HEK293 (cell line): ENCODE data around the gene MBNL2.

ENCODE experiments used
- CTCF ChIA-PET: fragments of 350-600 bp; formaldehyde crosslinking; extraction: SDS; loops from one replicate; lab custom pipeline; 2021; ENCODE audit warnings: antibody characterized with exemption; lab: Yijun Ruan, JAX
- POLR2A ChIA-PET: fragments of 300-600 bp; formaldehyde crosslinking; extraction: SDS; loops from one replicate; lab custom pipeline; 2020; ENCODE audit warnings: antibody characterized with exemption, inconsistent platforms; lab: Yijun Ruan, JAX
- H3K27ac ChIP-seq: fragments of 200-500 bp; sonication (Bioruptor generic); 2 replicates; pipeline ENCODE4 v1.5.1; 2014; ENCODE audit warnings: low read depth, low read length, control low read depth, inconsistent platforms; ENCODE audit errors: extremely low read depth
- H3K36me3 ChIP-seq, 2 experiments: fragments of 200-500 bp in 1 of 2; sonication (Bioruptor generic) in 1 of 2; 1 replicate in 1 of 2; 2 replicates in 1 of 2; pipeline ENCODE4 v1.5.1; 2014 to 2017; ENCODE audit warnings: inconsistent platforms in 2 of 2, low read length in 2 of 2; ENCODE audit not compliant: control insufficient read depth in 2 of 2, insufficient read depth in 1 of 2
- H3K4me1 ChIP-seq: fragments of 200-500 bp; sonication (Bioruptor generic); 2 replicates; pipeline ENCODE4 v1.5.1; 2014; ENCODE audit warnings: mild to moderate bottlenecking, low read length, inconsistent platforms; ENCODE audit not compliant: control insufficient read depth, insufficient read depth
- H3K4me3 ChIP-seq: 2 replicates; pipeline ENCODE4 v1.5.1; 2011; ENCODE audit warnings: low read depth, mild to moderate bottlenecking, control low read depth, low read length, moderate library complexity
- H3K9me3 ChIP-seq: fragments of 200-500 bp; sonication (Bioruptor generic); 2 replicates; pipeline ENCODE4 v1.5.1; 2014; ENCODE audit warnings: low read depth, low read length, inconsistent platforms; ENCODE audit not compliant: control insufficient read depth, insufficient read depth
- BCL11B ChIP-seq: fragments of 450-650 bp; formaldehyde crosslinking; IDR thresholded peaks from 2 replicates; pipeline ENCODE4 v1.5.1; 2016; ENCODE audit warnings: low read depth, missing biosample characterization, missing genetic modification characterization
- HOXC10 ChIP-seq: sonication (generic); formaldehyde crosslinking; IDR thresholded peaks from 2 replicates; pipeline ENCODE4 v1.8.1; 2023; ENCODE audit warnings: mild to moderate bottlenecking, missing genetic modification reagents
- KLF16 ChIP-seq: fragments of 450-650 bp; formaldehyde crosslinking; IDR thresholded peaks from 2 replicates; pipeline ENCODE4 v1.5.1; 2017; ENCODE audit warnings: missing biosample characterization, missing genetic modification characterization
- KLF17 ChIP-seq: fragments of 450-650 bp; formaldehyde crosslinking; IDR thresholded peaks from 2 replicates; pipeline ENCODE4 v1.5.1; 2016; ENCODE audit warnings: missing biosample characterization, missing genetic modification characterization
- MZF1 ChIP-seq: fragments of 450-650 bp; formaldehyde crosslinking; IDR thresholded peaks from 2 replicates; pipeline ENCODE4 v1.5.1; 2017; ENCODE audit warnings: missing biosample characterization, missing genetic modification characterization, borderline replicate concordance
- RBAK ChIP-seq: fragments of 450-650 bp; formaldehyde crosslinking; IDR thresholded peaks from 2 replicates; pipeline ENCODE4 v1.5.1; 2016; ENCODE audit warnings: missing biosample characterization, missing genetic modification characterization
- ZEB2 ChIP-seq: fragments of 450-650 bp; formaldehyde crosslinking; IDR thresholded peaks from 2 replicates; pipeline ENCODE4 v1.5.1; 2016; ENCODE audit warnings: missing biosample characterization, missing genetic modification characterization
- ZNF114 ChIP-seq: fragments of 450-650 bp; formaldehyde crosslinking; IDR thresholded peaks from 2 replicates; pipeline ENCODE4 v1.5.0; 2017; ENCODE audit warnings: missing biosample characterization, missing genetic modification characterization
- ZNF2 ChIP-seq: fragments of 450-650 bp; formaldehyde crosslinking; IDR thresholded peaks from 2 replicates; pipeline ENCODE4 v1.5.1; 2016; ENCODE audit warnings: missing biosample characterization, missing genetic modification characterization
- ZNF280D ChIP-seq: fragments of 450-650 bp; formaldehyde crosslinking; IDR thresholded peaks from 2 replicates; pipeline ENCODE4 v1.5.1; 2016; ENCODE audit warnings: missing biosample characterization, missing genetic modification characterization
- ZNF394 ChIP-seq: fragments of 450-650 bp; formaldehyde crosslinking; IDR thresholded peaks from 2 replicates; pipeline ENCODE4 v1.5.1; 2016; ENCODE audit warnings: missing biosample characterization, missing genetic modification characterization, mild to moderate bottlenecking, moderate library complexity, borderline replicate concordance
- ZNF398 ChIP-seq: fragments of 450-650 bp; formaldehyde crosslinking; IDR thresholded peaks from 2 replicates; pipeline ENCODE4 v1.5.1; 2017; ENCODE audit warnings: missing biosample characterization, missing genetic modification characterization
- ZNF473 ChIP-seq: fragments of 450-650 bp; formaldehyde crosslinking; IDR thresholded peaks from 2 replicates; pipeline ENCODE4 v1.5.1; 2017; ENCODE audit warnings: missing biosample characterization, missing genetic modification characterization
- ZNF521 ChIP-seq: fragments of 450-650 bp; formaldehyde crosslinking; IDR thresholded peaks from 2 replicates; pipeline ENCODE4 v1.5.1; 2017; ENCODE audit warnings: missing biosample characterization, mild to moderate bottlenecking, missing genetic modification characterization
- ZNF658 ChIP-seq: fragments of 450-650 bp; formaldehyde crosslinking; IDR thresholded peaks from 2 replicates; pipeline ENCODE4; 2016; ENCODE audit warnings: missing biosample characterization, missing genetic modification characterization
- ZSCAN16 ChIP-seq: fragments of 450-650 bp; formaldehyde crosslinking; IDR thresholded peaks from 2 replicates; pipeline ENCODE4 v1.5.1; 2016; ENCODE audit warnings: missing biosample characterization, missing genetic modification characterization
- TF ChIP-seq, protein P1 (sequence below): fragments of 450-650 bp; formaldehyde crosslinking; IDR thresholded peaks from 2 replicates; pipeline ENCODE4 v1.5.1; 2016; ENCODE audit warnings: missing biosample characterization, missing genetic modification characterization, low read depth
- TF ChIP-seq, protein P2 (sequence below): fragments of 450-650 bp; formaldehyde crosslinking; IDR thresholded peaks from 2 replicates; pipeline ENCODE4 v1.5.1; 2016; ENCODE audit warnings: missing biosample characterization, missing genetic modification characterization
- TF ChIP-seq, protein P3 (sequence below): fragments of 450-650 bp; formaldehyde crosslinking; IDR thresholded peaks from 2 replicates; pipeline ENCODE4 v1.5.1; 2016; ENCODE audit warnings: missing biosample characterization, missing genetic modification characterization, borderline replicate concordance
- TF ChIP-seq, protein P4 (sequence below): fragments of 450-650 bp; formaldehyde crosslinking; IDR thresholded peaks from 2 replicates; pipeline ENCODE4 v1.5.1; 2016; ENCODE audit warnings: missing biosample characterization, missing genetic modification characterization

Gene MBNL2

GRCh38 chr13:97387485-97387839, 165.3 kb downstream of the MBNL2 start (continued):
- TF ChIP-seq KLF17 (tag by site-specific recombination) (no peak), ZNF114 (tag by site-specific recombination) (no peak), ZNF658 (tag by site-specific recombination) (no peak), ZEB2 (tag by site-specific recombination) (no peak), ZSCAN16 (no peak), RBAK (tag by site-specific recombination) (no peak)
- TF ChIP-seq, protein P1, sequence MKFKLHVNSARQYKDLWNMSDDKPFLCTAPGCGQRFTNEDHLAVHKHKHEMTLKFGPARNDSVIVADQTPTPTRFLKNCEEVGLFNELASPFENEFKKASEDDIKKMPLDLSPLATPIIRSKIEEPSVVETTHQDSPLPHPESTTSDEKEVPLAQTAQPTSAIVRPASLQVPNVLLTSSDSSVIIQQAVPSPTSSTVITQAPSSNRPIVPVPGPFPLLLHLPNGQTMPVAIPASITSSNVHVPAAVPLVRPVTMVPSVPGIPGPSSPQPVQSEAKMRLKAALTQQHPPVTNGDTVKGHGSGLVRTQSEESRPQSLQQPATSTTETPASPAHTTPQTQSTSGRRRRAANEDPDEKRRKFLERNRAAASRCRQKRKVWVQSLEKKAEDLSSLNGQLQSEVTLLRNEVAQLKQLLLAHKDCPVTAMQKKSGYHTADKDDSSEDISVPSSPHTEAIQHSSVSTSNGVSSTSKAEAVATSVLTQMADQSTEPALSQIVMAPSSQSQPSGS (tag by site-specific recombination), result no peak

GRCh38 chr13:97387890-97388289, 165.8 kb downstream of the MBNL2 start:
- Histone ChIP-seq H3K36me3 (no peaks in the 10 kb centered on the region), H3K9me3 (no peaks in the 10 kb centered on the region), H3K27ac (no peak overlapping the region), H3K4me1 (no peaks in the 10 kb centered on the region), H3K4me3 (no peak overlapping the region)
- ChIA-PET POLR2A (no interaction called here), CTCF (interaction anchor here (0.9 kb wide), 1 partner anchor 16 kb away, joined by 3 read pairs; no protein-coding TSS in a partner anchor)
- TF ChIP-seq HOXC10 (CRISPR knock-in tag) (no peak), ZNF2 (tag by site-specific recombination) (no peak), KLF16 (tag by site-specific recombination) (no peak), ZNF394 (no peak), ZNF473 (tag by site-specific recombination) (no peak), ZNF398 (tag by site-specific recombination) (no peak), ZNF521 (tag by site-specific recombination) (no peak), BCL11B (tag by site-specific recombination) (no peak), ZNF280D (tag by site-specific recombination) (no peak), ZNF658 (tag by site-specific recombination) (no peak), MZF1 (no peak)
- TF ChIP-seq, protein P2, sequence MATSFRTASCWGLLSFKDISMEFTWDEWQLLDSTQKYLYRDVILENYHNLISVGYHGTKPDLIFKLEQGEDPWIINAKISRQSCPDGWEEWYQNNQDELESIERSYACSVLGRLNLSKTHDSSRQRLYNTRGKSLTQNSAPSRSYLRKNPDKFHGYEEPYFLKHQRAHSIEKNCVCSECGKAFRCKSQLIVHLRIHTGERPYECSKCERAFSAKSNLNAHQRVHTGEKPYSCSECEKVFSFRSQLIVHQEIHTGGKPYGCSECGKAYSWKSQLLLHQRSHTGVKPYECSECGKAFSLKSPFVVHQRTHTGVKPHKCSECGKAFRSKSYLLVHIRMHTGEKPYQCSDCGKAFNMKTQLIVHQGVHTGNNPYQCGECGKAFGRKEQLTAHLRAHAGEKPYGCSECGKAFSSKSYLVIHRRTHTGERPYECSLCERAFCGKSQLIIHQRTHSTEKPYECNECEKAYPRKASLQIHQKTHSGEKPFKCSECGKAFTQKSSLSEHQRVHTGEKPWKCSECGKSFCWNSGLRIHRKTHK (tag by site-specific recombination), result no peak
- TF ChIP-seq, protein P3, sequence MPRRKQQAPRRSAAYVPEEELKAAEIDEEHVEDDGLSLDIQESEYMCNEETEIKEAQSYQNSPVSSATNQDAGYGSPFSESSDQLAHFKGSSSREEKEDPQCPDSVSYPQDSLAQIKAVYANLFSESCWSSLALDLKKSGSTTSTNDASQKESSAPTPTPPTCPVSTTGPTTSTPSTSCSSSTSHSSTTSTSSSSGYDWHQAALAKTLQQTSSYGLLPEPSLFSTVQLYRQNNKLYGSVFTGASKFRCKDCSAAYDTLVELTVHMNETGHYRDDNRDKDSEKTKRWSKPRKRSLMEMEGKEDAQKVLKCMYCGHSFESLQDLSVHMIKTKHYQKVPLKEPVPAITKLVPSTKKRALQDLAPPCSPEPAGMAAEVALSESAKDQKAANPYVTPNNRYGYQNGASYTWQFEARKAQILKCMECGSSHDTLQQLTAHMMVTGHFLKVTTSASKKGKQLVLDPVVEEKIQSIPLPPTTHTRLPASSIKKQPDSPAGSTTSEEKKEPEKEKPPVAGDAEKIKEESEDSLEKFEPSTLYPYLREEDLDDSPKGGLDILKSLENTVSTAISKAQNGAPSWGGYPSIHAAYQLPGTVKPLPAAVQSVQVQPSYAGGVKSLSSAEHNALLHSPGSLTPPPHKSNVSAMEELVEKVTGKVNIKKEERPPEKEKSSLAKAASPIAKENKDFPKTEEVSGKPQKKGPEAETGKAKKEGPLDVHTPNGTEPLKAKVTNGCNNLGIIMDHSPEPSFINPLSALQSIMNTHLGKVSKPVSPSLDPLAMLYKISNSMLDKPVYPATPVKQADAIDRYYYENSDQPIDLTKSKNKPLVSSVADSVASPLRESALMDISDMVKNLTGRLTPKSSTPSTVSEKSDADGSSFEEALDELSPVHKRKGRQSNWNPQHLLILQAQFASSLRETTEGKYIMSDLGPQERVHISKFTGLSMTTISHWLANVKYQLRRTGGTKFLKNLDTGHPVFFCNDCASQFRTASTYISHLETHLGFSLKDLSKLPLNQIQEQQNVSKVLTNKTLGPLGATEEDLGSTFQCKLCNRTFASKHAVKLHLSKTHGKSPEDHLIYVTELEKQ (tag by site-specific recombination), result no peak
- TF ChIP-seq, protein P4, sequence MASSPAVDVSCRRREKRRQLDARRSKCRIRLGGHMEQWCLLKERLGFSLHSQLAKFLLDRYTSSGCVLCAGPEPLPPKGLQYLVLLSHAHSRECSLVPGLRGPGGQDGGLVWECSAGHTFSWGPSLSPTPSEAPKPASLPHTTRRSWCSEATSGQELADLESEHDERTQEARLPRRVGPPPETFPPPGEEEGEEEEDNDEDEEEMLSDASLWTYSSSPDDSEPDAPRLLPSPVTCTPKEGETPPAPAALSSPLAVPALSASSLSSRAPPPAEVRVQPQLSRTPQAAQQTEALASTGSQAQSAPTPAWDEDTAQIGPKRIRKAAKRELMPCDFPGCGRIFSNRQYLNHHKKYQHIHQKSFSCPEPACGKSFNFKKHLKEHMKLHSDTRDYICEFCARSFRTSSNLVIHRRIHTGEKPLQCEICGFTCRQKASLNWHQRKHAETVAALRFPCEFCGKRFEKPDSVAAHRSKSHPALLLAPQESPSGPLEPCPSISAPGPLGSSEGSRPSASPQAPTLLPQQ (tag by site-specific recombination), result no peak
